HUDEP-2 (cell line): Measurements from ENCODE around the gene XIST.
"Not testable (repeated sequence)": the region's sequence is repeated elsewhere in the genome, so short reads cannot be mapped to it uniquely, and the experiment has no call there.

Experiments used
- DNase-seq, 76 experiments: peaks; one replicate each; lab custom pipeline; 2025; ENCODE audit not compliant: unreplicated experiment in 76 of 76; lab: John Stamatoyannopoulos, UW

The XIST gene

DNA sequence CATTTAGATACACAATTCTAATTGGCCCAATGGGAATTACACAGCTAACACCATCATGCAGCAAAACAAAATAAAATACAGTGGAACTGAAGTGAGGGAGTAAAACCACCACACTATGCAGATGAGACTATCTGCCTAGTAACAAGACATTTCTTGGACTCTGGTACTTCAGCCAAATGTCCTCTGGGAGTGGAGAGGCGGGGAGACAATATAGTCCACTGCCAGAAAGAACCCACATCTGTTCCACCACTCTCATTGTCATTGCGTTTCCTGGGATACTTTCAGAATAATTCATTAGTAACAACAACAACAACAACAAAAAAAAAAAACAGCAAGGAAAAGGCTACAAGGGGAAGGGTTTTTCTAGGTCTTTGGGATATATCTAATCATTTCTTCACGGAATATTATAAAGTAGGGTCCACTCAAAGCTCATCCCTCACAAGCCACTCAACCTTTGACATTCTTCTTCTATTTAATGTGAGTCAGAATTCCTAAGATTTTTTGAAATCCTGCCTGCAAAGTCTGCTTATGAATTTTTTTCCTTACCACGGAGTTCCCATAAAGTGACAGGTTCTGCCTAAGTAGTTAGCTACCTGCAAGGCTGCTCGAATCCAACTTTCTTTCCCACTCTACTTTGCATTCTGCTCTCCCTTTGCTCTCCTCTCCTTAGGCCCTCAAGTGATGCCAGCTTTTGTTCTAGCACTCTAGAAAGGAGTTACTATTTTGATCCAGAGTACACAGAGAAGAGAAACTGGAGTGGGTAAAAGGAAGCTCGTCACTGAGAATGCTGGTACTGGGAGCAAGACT is 34.9 kb downstream of the XIST start:
- no peak for DNase-seq

DNA sequence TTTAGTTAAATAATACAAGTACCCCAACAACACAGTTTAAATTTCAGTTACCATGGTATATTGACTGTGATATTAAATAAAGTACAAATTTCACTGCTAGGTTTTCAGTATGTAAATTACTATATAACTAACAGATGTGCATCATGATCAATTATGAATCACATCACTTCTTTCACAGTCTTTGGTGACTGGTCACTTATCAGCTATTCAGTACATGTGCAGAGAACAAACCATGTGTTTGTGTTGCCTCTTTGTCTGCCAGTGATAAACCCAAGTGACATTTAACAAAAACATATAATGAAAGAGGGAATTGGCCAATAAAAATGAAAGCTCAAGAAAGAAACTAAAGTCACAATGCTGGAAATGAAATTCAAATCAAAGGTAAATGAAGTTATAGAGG is 40.3 kb downstream of the XIST start:
- no peak for DNase-seq

DNA sequence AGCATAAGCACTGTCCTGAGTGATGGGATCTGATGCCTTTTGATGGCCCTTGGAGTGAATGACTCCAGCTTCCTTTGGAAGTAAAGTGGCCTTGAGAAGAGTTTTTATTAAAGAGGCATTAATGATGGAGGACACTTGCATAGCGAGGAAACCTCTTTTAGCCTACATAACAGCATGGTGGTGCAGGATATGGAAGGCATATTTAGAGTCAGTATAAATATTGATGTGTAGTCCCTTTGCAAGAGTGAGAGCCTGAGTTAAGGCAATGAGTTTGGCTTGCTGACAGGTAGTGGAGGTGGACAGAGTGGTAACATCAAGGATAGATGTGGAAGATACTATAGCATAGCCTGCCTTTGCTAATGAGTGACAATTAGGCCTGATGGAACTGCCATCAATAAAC is 48.4 kb downstream of the XIST start:
- DNase-seq: not testable (repeated sequence)

DNA sequence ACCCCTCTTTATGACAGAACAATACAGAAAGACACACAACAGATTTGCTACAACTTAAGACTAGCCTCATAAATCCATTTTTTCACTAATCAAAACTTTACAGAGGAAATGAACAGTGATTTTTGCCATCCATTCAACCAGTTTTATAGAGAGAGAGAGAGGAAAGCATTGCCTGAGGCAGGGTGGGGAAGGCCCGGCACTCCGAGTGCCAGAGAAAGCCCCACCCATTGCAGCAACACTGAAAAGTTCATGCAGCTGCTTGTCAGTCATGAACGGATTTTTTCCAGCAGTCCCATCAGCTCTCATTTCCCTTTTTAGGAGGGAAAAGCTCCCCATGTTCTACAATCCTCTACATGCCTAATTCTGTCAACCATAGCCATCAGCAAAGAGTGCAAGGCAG is 52.6 kb downstream of the XIST start:
- no peak for DNase-seq

DNA sequence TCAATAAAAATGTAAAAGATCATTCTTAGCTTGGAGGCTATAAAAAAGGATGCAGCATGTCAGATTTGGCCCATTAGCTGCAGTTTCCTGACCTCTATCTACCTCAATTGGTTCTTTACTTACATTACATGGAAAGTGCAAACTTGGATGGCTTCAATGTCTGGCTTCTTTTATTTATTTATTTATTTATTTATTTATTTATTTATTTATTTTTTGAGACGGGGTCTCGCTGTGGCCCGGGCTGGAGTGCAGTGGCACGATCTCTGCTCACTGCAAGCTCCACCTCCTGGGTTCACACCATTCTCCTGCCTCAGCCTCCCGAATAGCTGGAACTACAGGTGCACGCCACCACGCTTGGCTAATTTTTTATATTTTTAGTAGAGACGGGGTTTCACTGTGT is 60.0 kb downstream of the XIST start:
- DNase-seq: not testable (repeated sequence)

DNA sequence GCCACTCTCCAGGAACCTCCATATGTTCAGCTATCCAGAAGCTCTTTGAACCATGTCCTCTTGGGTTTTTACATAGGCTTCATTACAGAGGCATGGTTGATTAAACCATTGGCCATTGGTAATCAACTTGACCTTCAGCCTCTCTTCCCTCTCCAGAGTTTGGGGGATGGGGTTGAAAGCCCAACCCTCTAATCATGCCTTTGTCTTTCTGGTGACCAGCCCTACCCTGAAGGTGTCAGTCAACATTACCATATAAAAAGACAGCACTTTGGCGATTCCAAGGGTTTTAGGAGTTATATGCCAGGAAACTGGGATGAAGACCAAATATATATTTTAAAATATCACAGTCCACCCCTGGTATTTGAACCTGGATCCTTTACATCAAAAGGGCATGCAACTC is 67.0 kb downstream of the XIST start:
- no peak for DNase-seq
